Measurements from ENCODE around the gene NR5A1. TPM values are rescaled to one million over a fixed set of nuclear protein-coding genes. Genes with fewer than 3 reads are reported as not detected.

NR5A1 gene
- total RNA-seq, 1 donor from 2014 or later = not detected

- ATAC-seq (no peak), DNase-seq (peak; percentile 23)
- TF ChIP-seq CTCF (IDR thresholded peaks at IDR 0.05) = no peak
- intact Hi-C loops (cut with DNase I) = no loop called here
- Histone ChIP-seq H3K36me3 (no peaks in the 10 kb centered on the region), H3K9me3 (peaks cover 2% of the 10 kb centered on the region), H3K4me1 (no peaks in the 10 kb centered on the region), H3K27ac (no peak overlapping the region), H3K4me3 (no peak overlapping the region), H3K27me3 (ENCODE audit: low read depth) (peaks cover 6% of the 10 kb centered on the region)
Measured at GRCh38 chr9:124467410-124468060, 39.7 kb downstream of the NR5A1 start.

GRCh38 chr9:124465736-124466135, 41.5 kb downstream of the NR5A1 start:
- ATAC-seq (no peak), DNase-seq (no peak)
- Histone ChIP-seq H3K27ac (no peak overlapping the region), H3K36me3 (no peaks in the 10 kb centered on the region), H3K4me3 (no peak overlapping the region), H3K9me3 (peaks cover 2% of the 10 kb centered on the region), H3K4me1 (no peaks in the 10 kb centered on the region), H3K27me3 (ENCODE audit: low read depth) (no peaks in the 10 kb centered on the region)
- intact Hi-C loops (cut with DNase I) = no loop called here
- no peak for TF ChIP-seq CTCF (IDR thresholded peaks at IDR 0.05)

GRCh38 chr9:124462739-124463138, 44.5 kb downstream of the NR5A1 start:
- no peak overlapping the region for H3K4me3 ChIP-seq
- H3K9me3 ChIP-seq = peaks cover 2% of the 10 kb centered on the region
- DNase-seq (no peak), ATAC-seq (no peak)
- H3K4me1 ChIP-seq = no peaks in the 10 kb centered on the region
- H3K27me3 ChIP-seq (ENCODE audit: low read depth) = no peaks in the 10 kb centered on the region
- TF ChIP-seq CTCF (IDR thresholded peaks at IDR 0.05) = no peak
- no peaks in the 10 kb centered on the region for H3K36me3 ChIP-seq
- no peak overlapping the region for H3K27ac ChIP-seq
- intact Hi-C loops (cut with DNase I) = no loop called here

- TF ChIP-seq CTCF (IDR thresholded peaks at IDR 0.05) = no peak
- ATAC-seq = peak in 1 of 2 donors; percentile 13
- Histone ChIP-seq H3K36me3 (no peaks in the 10 kb centered on the region), H3K9me3 (peaks cover 2% of the 10 kb centered on the region), H3K27me3 (ENCODE audit: low read depth) (peaks cover 13% of the 10 kb centered on the region), H3K4me3 (no peak overlapping the region), H3K27ac (no peak overlapping the region), H3K4me1 (no peaks in the 10 kb centered on the region)
- intact Hi-C loops (cut with DNase I) = no loop called here
- DNase-seq = no peak
Measured at GRCh38 chr9:124458441-124458840, 48.8 kb downstream of the NR5A1 start.

- DNase-seq (no peak), ATAC-seq (no peak)
- no peaks in the 10 kb centered on the region for H3K9me3 ChIP-seq
- TF ChIP-seq CTCF (IDR thresholded peaks at IDR 0.05) = no peak
- peaks cover 18% of the 10 kb centered on the region for H3K27me3 ChIP-seq (ENCODE audit: low read depth)
- no peak overlapping the region for H3K27ac ChIP-seq
- H3K4me3 ChIP-seq = no peak overlapping the region
- no peaks in the 10 kb centered on the region for H3K4me1 ChIP-seq
- no peaks in the 10 kb centered on the region for H3K36me3 ChIP-seq
- intact Hi-C loops (cut with DNase I) = no loop called here
Measured at GRCh38 chr9:124457887-124458431, 49.2 kb downstream of the NR5A1 start.
